GM06990 (cell line): Measurements from ENCODE around the gene SH3TC2.

Experiments used
- DNase-seq: peaks from one replicate; pipeline ENCODE4 v3.0.0-alpha.2; 2011; ENCODE audit not compliant: insufficient read length; ENCODE audit errors: extremely low read depth
- H3K27me3 ChIP-seq: replicated peaks from 2 replicates; pipeline ENCODE4 v1.6.0; 2011; ENCODE audit warnings: low read length; ENCODE audit not compliant: control insufficient read depth, insufficient read depth
- H3K36me3 ChIP-seq: 2 replicates; pipeline ENCODE4 v1.5.1; 2011; ENCODE audit warnings: low read length; ENCODE audit not compliant: control insufficient read depth, insufficient read depth
- H3K4me3 ChIP-seq: replicated peaks from 2 replicates; pipeline ENCODE4 v1.5.1; 2011; ENCODE audit warnings: low read depth, mild to moderate bottlenecking, control low read depth, low read length
- CTCF ChIP-seq: IDR thresholded peaks from 2 replicates; pipeline ENCODE4 v1.5.1; 2011; ENCODE audit warnings: low read length, control low read depth, mild to moderate bottlenecking, inconsistent platforms; ENCODE audit not compliant: insufficient read depth, poor library complexity, severe bottlenecking

SH3TC2 gene

GRCh38 chr5:148980731-148981130, 82.1 kb downstream of the SH3TC2 start:
- no peak for TF ChIP-seq CTCF
- DNase-seq: no peak
- H3K36me3 ChIP-seq: no peaks in the 10 kb centered on the region
- H3K4me3 ChIP-seq: no peak overlapping the region
- peaks cover 4% of the 10 kb centered on the region for H3K27me3 ChIP-seq

GRCh38 chr5:148979083-148979723, 83.7 kb downstream of the SH3TC2 start:
- no peak for DNase-seq
- Histone ChIP-seq H3K27me3 (peaks cover 4% of the 10 kb centered on the region), H3K36me3 (no peaks in the 10 kb centered on the region), H3K4me3 (no peak overlapping the region)
- TF ChIP-seq CTCF: no peak

- Histone ChIP-seq H3K36me3 (no peaks in the 10 kb centered on the region), H3K27me3 (peaks cover 2% of the 10 kb centered on the region), H3K4me3 (no peak overlapping the region)
- no peak for TF ChIP-seq CTCF
- no peak for DNase-seq
Observed at GRCh38 chr5:148978370-148979082, 84.3 kb downstream of the SH3TC2 start.

- peaks cover 5% of the 10 kb centered on the region for H3K27me3 ChIP-seq
- H3K36me3 ChIP-seq: no peaks in the 10 kb centered on the region
- no peak for TF ChIP-seq CTCF
- no peak overlapping the region for H3K4me3 ChIP-seq
- no peak for DNase-seq
Observed at GRCh38 chr5:148976569-148977381, 86.1 kb downstream of the SH3TC2 start.

GRCh38 chr5:148974642-148975327, 88.1 kb downstream of the SH3TC2 start:
- TF ChIP-seq CTCF: no peak
- DNase-seq: no peak
- H3K27me3 ChIP-seq: peaks cover 2% of the 10 kb centered on the region
- no peaks in the 10 kb centered on the region for H3K36me3 ChIP-seq
- no peak overlapping the region for H3K4me3 ChIP-seq
